Measurements from ENCODE around the gene PHLDA2. TPM values are rescaled to one million over a fixed set of nuclear protein-coding genes. Genes with fewer than 3 reads are reported as not detected.
A peak's percentile ranks its signal among the peaks of the same experiment; 100 is the strongest.

The PHLDA2 gene
- 7.5 TPM for total RNA-seq

GRCh38 chr11:2928605-2929530, at the start of gene PHLDA2:
PHLDA2 (minus strand) TSS chr11:2929420; CDS start chr11:2929364, 56 bp downstream.
- peak; percentile 23 for ATAC-seq
- intact Hi-C loops (cut with DNase I), result no loop called here

GRCh38 chr11:2977113-2977512, 47.9 kb upstream of the PHLDA2 start:
- intact Hi-C loops (cut with DNase I), result loop anchor here (5.0 kb wide), 1 partner anchor 435 kb away; no protein-coding TSS in a partner anchor
- ATAC-seq (no peak), DNase-seq (ENCODE audit: low spot score) (no peak)

More at GRCh38 chr11:2928605-2929530, at the start of gene PHLDA2:
- no peak for DNase-seq (ENCODE audit: low spot score)

- intact Hi-C loops (cut with DNase I), result loop anchor here (5.0 kb wide), 1 partner anchor 434 kb away; no protein-coding TSS in a partner anchor
- ATAC-seq (no peak), DNase-seq (ENCODE audit: low spot score) (no peak)
Observed at GRCh38 chr11:2976294-2977063, 47.3 kb upstream of the PHLDA2 start.

GRCh38 chr11:2975594-2975993, 46.4 kb upstream of the PHLDA2 start:
- peak; percentile 46 for ATAC-seq

GRCh38 chr11:2974272-2974671, 45.1 kb upstream of the PHLDA2 start:
- ATAC-seq (no peak), DNase-seq (ENCODE audit: low spot score) (no peak)
- intact Hi-C loops (cut with DNase I), result no loop called here

More at GRCh38 chr11:2975594-2975993, 46.4 kb upstream of the PHLDA2 start:
- intact Hi-C loops (cut with DNase I), result loop anchor here (5.0 kb wide), 1 partner anchor 433 kb away; no protein-coding TSS in a partner anchor
- no peak for DNase-seq (ENCODE audit: low spot score)

- intact Hi-C loops (cut with DNase I), result loop anchor here (10.0 kb wide), 1 partner anchor 246 kb away; the partner anchor contains the start of gene MRGPRG
Observed at GRCh38 chr11:2968341-2968900, 39.2 kb upstream of the PHLDA2 start.

GRCh38 chr11:2964782-2965181, 35.6 kb upstream of the PHLDA2 start:
- ATAC-seq (no peak), DNase-seq (ENCODE audit: low spot score) (no peak)
- intact Hi-C loops (cut with DNase I), result loop anchor here (10.0 kb wide), 1 partner anchor 250 kb away; the partner anchor contains the start of gene MRGPRG

More at GRCh38 chr11:2968341-2968900, 39.2 kb upstream of the PHLDA2 start:
- DNase-seq (ENCODE audit: low spot score) (no peak), ATAC-seq (no peak)

- no peak for ATAC-seq
- intact Hi-C loops (cut with DNase I), result loop anchor here (10.0 kb wide), 1 partner anchor 251 kb away; the partner anchor contains the start of gene MRGPRG
Observed at GRCh38 chr11:2963761-2964160, 34.5 kb upstream of the PHLDA2 start.

GRCh38 chr11:2963112-2963754, 34.0 kb upstream of the PHLDA2 start:
- DNase-seq (ENCODE audit: low spot score), result no peak
- intact Hi-C loops (cut with DNase I), result loop anchor here (10.0 kb wide), 1 partner anchor 252 kb away; the partner anchor contains the start of gene MRGPRG
- no peak for ATAC-seq

More at GRCh38 chr11:2963761-2964160, 34.5 kb upstream of the PHLDA2 start:
- no peak for DNase-seq (ENCODE audit: low spot score)

- ATAC-seq (no peak), DNase-seq (ENCODE audit: low spot score) (no peak)
- intact Hi-C loops (cut with DNase I), result loop anchor here (10.0 kb wide), 1 partner anchor 254 kb away; the partner anchor contains the start of gene MRGPRG
Observed at GRCh38 chr11:2961080-2961479, 31.9 kb upstream of the PHLDA2 start.

GRCh38 chr11:2960139-2960538, 30.9 kb upstream of the PHLDA2 start:
- DNase-seq (ENCODE audit: low spot score) (no peak), ATAC-seq (no peak)
- intact Hi-C loops (cut with DNase I), result loop anchor here (10.0 kb wide), 1 partner anchor 255 kb away; the partner anchor contains the start of gene MRGPRG

GRCh38 chr11:2958251-2958650, 29.0 kb upstream of the PHLDA2 start:
- ATAC-seq (no peak), DNase-seq (ENCODE audit: low spot score) (no peak)
- intact Hi-C loops (cut with DNase I), result no loop called here

GRCh38 chr11:2955906-2956476, 26.8 kb upstream of the PHLDA2 start:
- intact Hi-C loops (cut with DNase I), result no loop called here
- no peak for DNase-seq (ENCODE audit: low spot score)
- ATAC-seq, result no peak

GRCh38 chr11:2954263-2954662, 25.0 kb upstream of the PHLDA2 start:
- no peak for ATAC-seq
- intact Hi-C loops (cut with DNase I), result no loop called here

GRCh38 chr11:2952290-2952689, 23.1 kb upstream of the PHLDA2 start:
- ATAC-seq (no peak), DNase-seq (ENCODE audit: low spot score) (no peak)
- intact Hi-C loops (cut with DNase I), result no loop called here

More at GRCh38 chr11:2954263-2954662, 25.0 kb upstream of the PHLDA2 start:
- no peak for DNase-seq (ENCODE audit: low spot score)

GRCh38 chr11:2951231-2952110, 22.3 kb upstream of the PHLDA2 start:
- intact Hi-C loops (cut with DNase I), result no loop called here
- no peak for ATAC-seq
- no peak for DNase-seq (ENCODE audit: low spot score)

GRCh38 chr11:2950825-2951224, 21.6 kb upstream of the PHLDA2 start:
- no peak for ATAC-seq
- no peak for DNase-seq (ENCODE audit: low spot score)
- intact Hi-C loops (cut with DNase I), result no loop called here
